Muscle of arm (tissue), 12 donors: ENCODE results near the gene KLHL29. TPM values are rescaled to one million over a fixed set of nuclear protein-coding genes. Genes with fewer than 3 reads are reported as not detected.

ENCODE experiments used
- DNase-seq: peaks from one replicate; pipeline ENCODE4 v3.0.0-alpha.2; 2013
- polyA plus RNA-seq, 12 donors: library from polyadenylated mRNA; unstranded; fragments of 120-200 nt; gene quantifications; one replicate each; pipeline ENCODE4 v1.2.1, GENCODE V29; 2013; ENCODE audit not compliant: insufficient read length in 12 of 12

KLHL29 gene
- polyA plus RNA-seq, 12 donors, result 5.4 to 13.6 (median 7.7) TPM; not detected in 1

- DNase-seq, result no peak
Observed at GRCh38 chr2:23420840-23421476, 36.0 kb downstream of the KLHL29 start.

- no peak for DNase-seq
Observed at GRCh38 chr2:23422089-23423061, 37.4 kb downstream of the KLHL29 start.

- DNase-seq, result no peak
Observed at GRCh38 chr2:23423062-23423872, 38.3 kb downstream of the KLHL29 start.

GRCh38 chr2:23423873-23424680 lies 39.1 kb downstream of the KLHL29 start:
- no peak for DNase-seq

DNA sequence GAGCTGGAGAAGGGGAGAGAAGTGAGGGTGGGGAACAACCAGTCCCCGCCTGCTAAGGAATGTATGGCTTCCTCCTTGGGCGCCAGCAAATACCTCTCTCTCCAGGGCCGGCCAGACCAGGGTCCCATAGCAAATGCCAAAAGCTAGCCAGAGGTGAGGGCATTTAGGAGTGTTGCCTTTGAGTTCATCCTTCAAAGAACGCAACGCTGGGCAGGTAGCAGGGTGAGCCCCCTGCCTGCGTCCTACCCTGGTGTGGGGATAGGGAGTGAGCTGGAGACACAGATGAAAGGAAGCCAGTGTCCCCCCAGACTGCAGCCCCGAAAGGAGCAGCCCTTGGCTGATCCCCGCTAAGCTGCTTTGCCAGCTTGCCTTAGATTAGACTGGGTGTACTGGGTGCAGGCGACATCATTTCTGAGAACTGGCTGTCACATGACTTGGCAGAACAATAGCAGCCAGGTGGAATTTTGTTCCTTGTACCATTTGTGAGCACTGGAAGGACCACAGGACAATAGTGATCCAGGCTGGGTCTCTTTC lies 40.4 kb downstream of the KLHL29 start:
- DNase-seq, result no peak

DNA sequence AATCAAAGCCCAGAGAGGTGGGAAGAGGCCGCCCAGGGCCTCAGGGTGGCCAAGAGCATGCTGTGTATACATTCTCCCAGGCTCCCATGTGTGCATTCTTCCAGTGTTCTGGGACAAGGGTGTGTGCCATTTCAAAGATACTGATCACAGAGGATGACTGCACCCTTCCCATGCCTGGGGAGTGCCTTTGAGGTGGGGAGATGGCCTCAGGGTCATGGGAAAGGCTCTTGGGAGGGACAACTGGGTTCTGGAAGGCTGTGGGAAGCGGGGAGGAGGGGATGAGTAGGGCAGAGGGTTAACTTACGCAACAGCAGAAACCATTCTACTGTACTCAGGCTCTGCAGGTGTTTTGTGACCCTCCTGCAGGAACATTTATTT lies 40.9 kb downstream of the KLHL29 start:
- DNase-seq, result no peak

DNA sequence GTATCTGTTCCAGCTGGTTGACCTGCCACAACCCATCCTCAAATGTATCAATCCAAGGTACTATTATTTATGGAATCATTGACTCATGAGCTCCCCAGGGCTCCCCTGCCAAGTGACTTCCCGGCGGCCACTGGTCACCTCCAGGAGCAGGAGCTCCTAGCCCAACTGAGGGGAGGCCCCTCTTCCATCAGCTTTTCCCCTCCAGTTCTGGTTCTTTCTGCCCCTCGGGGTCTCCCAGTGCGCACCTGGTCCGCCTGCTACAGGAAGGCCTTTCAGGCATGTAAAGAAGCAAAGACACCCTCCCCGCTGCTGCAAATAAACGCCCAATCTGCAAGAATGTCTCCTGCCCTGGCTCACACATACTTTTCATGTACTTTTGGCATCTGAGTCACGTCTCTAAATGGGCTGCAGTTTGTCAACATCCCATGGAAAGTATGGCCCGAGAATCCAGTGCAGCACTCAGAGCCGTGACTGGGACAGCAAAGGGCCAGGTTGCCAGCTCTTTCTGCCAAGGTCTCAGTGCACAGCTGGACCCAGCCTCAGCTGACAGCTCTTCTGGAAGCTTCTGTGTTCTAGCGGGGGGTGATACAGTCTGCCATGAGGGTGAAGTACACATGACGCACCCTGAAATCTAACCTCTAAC lies 41.4 kb downstream of the KLHL29 start:
- DNase-seq, result no peak

- DNase-seq, result no peak
Observed at GRCh38 chr2:23427350-23427749, 42.4 kb downstream of the KLHL29 start.

DNA sequence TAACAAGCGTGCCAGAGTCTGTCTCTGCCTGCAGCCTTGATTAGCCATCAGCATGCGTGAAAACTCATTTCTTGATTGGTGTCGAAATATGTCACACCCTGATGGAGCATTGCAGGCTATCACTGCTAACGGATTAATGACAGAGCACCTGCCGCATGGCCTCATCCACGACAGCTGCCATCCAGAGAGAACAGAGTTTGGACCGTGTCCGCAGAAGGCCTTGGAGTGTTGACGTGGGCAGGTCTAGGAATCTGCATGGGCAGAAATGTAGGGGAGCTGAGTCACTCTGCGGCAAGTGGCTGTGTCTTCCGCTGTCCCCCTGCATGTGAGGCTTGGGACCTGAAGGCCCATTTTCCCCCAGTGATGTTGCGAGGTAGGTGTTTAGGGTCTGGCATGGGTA lies 43.0 kb downstream of the KLHL29 start:
- no peak for DNase-seq

DNA sequence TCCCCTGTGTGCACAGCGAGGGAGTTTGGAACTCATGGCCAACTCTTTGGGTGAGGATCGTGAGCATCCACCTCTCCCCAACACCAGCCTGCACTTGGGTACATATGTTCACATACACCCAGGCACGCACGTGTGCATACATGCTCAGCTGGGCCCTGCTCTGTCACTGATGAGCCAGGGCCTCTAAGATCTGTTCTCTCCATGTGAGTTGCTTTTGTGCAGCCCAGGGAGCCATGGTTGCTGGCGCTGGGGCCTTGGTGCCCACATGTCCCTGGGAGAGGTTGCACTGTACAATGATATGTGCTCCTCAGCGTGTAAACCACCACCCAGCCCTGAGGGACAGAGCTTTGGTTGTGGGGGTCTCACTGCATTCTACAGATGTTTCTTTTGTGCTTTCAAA lies 44.1 kb downstream of the KLHL29 start:
- DNase-seq, result no peak

- DNase-seq, result no peak
Observed at GRCh38 chr2:23430263-23430662, 45.3 kb downstream of the KLHL29 start.

GRCh38 chr2:23432531-23432930 lies 47.6 kb downstream of the KLHL29 start:
- DNase-seq, result no peak

- DNase-seq, result no peak
Observed at GRCh38 chr2:23433282-23433681, 48.3 kb downstream of the KLHL29 start.

DNA sequence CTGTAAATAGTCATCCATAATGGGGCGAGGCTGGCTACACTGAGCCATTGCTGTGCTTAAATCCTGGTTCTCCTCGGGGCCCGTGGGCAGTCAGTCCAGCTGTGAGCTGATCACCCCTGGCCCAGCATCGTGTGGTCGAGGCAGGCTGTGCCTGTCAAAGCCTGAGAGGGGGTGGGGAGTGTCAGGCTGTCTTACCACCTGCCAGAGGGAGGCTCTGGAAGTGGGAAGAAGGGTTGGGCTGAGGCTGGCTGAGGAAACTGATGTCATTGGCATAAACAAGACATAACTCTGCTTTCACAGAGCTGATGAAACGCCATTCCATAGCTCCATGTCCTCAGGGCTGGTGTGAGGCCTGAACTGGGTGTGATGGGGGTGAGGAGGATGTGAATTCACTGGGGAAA lies 49.7 kb downstream of the KLHL29 start:
- DNase-seq, result no peak

- DNase-seq, result no peak
Observed at GRCh38 chr2:23435250-23436035, 50.5 kb downstream of the KLHL29 start.

DNA sequence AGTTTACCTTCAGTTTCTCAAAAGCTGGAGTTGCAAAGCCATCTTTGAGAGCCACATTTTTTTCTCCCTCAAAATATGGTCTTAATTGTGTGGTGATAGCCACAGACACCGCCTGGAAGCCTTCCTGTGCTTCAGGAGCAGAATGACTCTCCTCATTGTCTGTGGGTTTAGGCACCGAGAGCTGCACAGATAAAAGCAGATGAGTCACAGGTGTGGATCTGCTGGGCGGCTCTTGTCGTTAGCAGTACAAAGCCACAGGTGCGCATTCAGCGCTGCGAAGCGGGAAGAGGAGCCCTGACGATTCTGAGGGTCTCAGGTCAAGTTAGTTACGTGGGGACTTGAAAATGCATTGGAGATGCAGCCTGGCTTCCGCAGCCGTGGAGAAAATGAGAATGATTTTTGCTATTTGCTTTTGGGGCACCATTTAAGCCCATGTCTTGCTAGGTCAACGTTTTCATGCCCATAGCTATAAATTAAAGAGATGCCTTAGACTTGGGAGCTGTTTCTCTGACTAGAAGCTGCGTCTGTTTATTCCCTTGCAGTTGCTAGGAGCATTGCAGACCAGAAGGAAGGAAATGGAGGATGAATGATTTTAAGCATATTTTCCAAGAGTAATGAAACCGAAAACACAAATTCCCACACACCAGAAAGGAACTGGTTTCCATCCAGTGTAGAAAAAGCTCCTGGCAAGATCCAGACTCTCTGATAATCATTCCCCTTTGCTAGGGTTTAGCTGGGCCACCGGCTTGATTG lies 51.5 kb downstream of the KLHL29 start:
- DNase-seq, result no peak

DNA sequence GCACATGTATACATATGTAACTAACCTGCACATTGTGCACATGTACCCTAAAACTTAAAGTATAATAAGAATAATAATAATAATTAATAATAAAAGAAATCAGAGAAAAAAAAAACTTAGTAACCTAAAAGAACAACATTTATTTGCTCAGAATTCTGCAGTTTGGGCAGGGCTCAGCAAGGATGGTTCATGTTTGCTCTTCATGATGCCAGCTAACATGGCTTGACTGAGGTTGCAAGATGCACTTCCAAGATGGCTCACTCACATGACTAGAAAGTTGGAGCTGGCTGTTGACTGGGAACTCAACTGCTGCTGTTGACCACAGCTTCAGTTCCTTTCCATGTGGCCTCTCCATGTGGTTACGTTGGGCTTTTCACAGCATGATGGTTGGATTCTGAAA lies 56.4 kb downstream of the KLHL29 start:
- no peak for DNase-seq

GRCh38 chr2:23445450-23445868 lies 60.5 kb downstream of the KLHL29 start:
- no peak for DNase-seq

GRCh38 chr2:23446916-23447315 lies 61.9 kb downstream of the KLHL29 start:
- no peak for DNase-seq
